HG03108 (cell line): ENCODE data around the gene ALK.
"Not testable (repeated sequence)": the region's sequence is repeated elsewhere in the genome, so short reads cannot be mapped to it uniquely, and the experiment has no call there.

Experiments used
- ATAC-seq: cut with Tn5 transposase; IDR thresholded peaks from one replicate; pipeline ENCODE4 v1.9.1; 2021; ENCODE audit warnings: moderate library complexity; ENCODE audit not compliant: unreplicated experiment

ALK gene

GRCh38 chr2:29761278-29761677, 160.1 kb downstream of the ALK start:
- ATAC-seq: no peak

GRCh38 chr2:29760008-29760407, 161.4 kb downstream of the ALK start:
- no peak for ATAC-seq

GRCh38 chr2:29759360-29759759, 162.0 kb downstream of the ALK start:
- no peak for ATAC-seq

GRCh38 chr2:29755829-29756228, 165.6 kb downstream of the ALK start:
- ATAC-seq: no peak

GRCh38 chr2:29755233-29755632, 166.2 kb downstream of the ALK start:
- ATAC-seq: no peak

GRCh38 chr2:29753671-29754444, 167.5 kb downstream of the ALK start:
- no peak for ATAC-seq

- ATAC-seq: peak; percentile 54
Observed at GRCh38 chr2:29751390-29751789, 170.0 kb downstream of the ALK start.

- not testable (repeated sequence) for ATAC-seq
Observed at GRCh38 chr2:29750463-29750862, 170.9 kb downstream of the ALK start.

- ATAC-seq: no peak
Observed at GRCh38 chr2:29749843-29750242, 171.5 kb downstream of the ALK start.

- no peak for ATAC-seq
Observed at GRCh38 chr2:29749041-29749440, 172.3 kb downstream of the ALK start.

GRCh38 chr2:29747786-29748470, 173.5 kb downstream of the ALK start:
- peak; percentile 30 for ATAC-seq

GRCh38 chr2:29744976-29745375, 176.4 kb downstream of the ALK start:
- ATAC-seq: peak; percentile 62

- no peak for ATAC-seq
Observed at GRCh38 chr2:29743516-29743915, 177.9 kb downstream of the ALK start.

GRCh38 chr2:29742656-29743055, 178.7 kb downstream of the ALK start:
- no peak for ATAC-seq

- ATAC-seq: no peak
Observed at GRCh38 chr2:29741132-29741531, 180.3 kb downstream of the ALK start.

GRCh38 chr2:29733965-29734364, 187.4 kb downstream of the ALK start:
- ATAC-seq: no peak

GRCh38 chr2:29733213-29733612, 188.2 kb downstream of the ALK start:
- ATAC-seq: no peak

GRCh38 chr2:29731948-29732347, 189.4 kb downstream of the ALK start:
- no peak for ATAC-seq

GRCh38 chr2:29729932-29730331, 191.5 kb downstream of the ALK start:
- ATAC-seq: no peak

- no peak for ATAC-seq
Observed at GRCh38 chr2:29729401-29729800, 192.0 kb downstream of the ALK start.

- ATAC-seq: no peak
Observed at GRCh38 chr2:29726976-29727375, 194.4 kb downstream of the ALK start.

GRCh38 chr2:29725610-29726009, 195.8 kb downstream of the ALK start:
- no peak for ATAC-seq
